ENCODE results near the gene LASP1NB.

GRCh38 chr17:38899421-38899820, 26.0 kb upstream of the LASP1NB start:
- no peak for TF ChIP-seq EZH2 (IDR thresholded peaks at IDR 0.05; ENCODE audit: borderline replicate concordance, insufficient read depth, low read depth, low read length, poor library complexity, severe bottlenecking)
- no peak for TF ChIP-seq CTCF (IDR thresholded peaks at IDR 0.05)
